WTC11 (cell line): ENCODE data around the gene PLEKHA1.

Experiments
- CTCF ChIP-seq: fragments of 200-600 bp; IDR thresholded peaks from 2 replicates; pipeline ENCODE4 v1.8.0; 2022; ENCODE audit warnings: antibody characterized with exemption
- EMX1 ChIP-seq: fragments of 250-450 bp; sonication (Bioruptor Pico); IDR thresholded peaks from 2 replicates; pipeline ENCODE4 v1.8.0; 2021; ENCODE audit warnings: mild to moderate bottlenecking
- HMGXB4 ChIP-seq: sonication (generic); formaldehyde crosslinking; IDR thresholded peaks from 2 replicates; pipeline ENCODE4 v1.8.1; 2023; ENCODE audit warnings: mild to moderate bottlenecking, moderate library complexity, missing genetic modification reagents
- NR2C2 ChIP-seq: sonication (generic); formaldehyde crosslinking; IDR thresholded peaks from 2 replicates; pipeline ENCODE4 v1.8.0; 2022; ENCODE audit warnings: mild to moderate bottlenecking, missing genetic modification reagents

GRCh38 chr10:122476333-122476695, 101.8 kb downstream of the PLEKHA1 start:
- TF ChIP-seq CTCF = no peak
- no peak for TF ChIP-seq NR2C2 (CRISPR knock-in tag)
- TF ChIP-seq EMX1 (CRISPR knock-in tag) = no peak
- no peak for TF ChIP-seq HMGXB4 (CRISPR knock-in tag)
